Stimulated activated CD4-positive, alpha-beta T cell treated with anti-CD3 and anti-CD28 coated beads, Interleukin-1b, Interleukin-23, amount 100 ng/mL, for 24 hours (primary cell): ENCODE data around the gene AK9.
"Not testable (repeated sequence)": the region's sequence is repeated elsewhere in the genome, so short reads cannot be mapped to it uniquely, and the experiment has no call there.

Experiments used
- DNase-seq, 4 experiments: peaks; one replicate each; pipeline ENCODE4 v3.0.0-alpha.2; 2020; ENCODE audit warnings: low read depth in 4 of 4, low spot score in 1 of 4

Gene AK9

DNA sequence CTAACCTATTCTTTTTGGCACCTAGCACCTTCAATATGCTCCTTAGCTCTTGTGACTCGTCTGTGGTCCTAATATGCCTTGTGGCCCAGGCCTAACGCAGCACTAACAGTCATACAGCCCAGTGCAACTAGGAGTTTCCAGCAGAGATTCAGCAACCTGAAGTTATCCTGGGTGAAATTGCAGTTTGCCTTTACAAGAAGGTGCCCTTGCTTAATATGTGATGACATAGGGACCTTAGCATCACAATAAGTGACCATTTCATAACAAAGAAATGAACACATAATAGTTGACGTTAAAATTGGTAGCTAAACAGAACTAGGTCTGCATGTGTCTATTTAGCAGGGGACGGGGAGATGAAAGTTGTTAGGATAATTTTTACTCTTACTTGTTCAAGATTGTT is 10.2 kb upstream of the AK9 start:
- no peak for DNase-seq

DNA sequence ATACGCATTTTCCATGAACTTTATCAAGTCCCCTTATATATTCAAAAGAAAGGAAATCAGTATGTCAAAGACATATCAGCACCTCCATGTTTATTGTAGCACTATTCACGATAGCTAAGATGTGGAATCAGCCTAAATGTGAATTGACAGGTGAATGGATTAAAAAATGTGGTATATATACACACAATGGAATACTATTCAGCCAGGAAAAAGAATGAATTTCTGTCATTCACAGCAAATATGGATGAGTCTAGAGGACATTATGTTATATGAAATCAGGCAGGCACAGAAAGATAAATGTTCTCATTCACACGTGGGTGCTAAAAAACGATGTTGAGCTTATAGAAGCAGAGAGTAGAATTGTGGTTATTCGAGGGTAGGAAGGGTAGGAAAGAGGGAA is 5.4 kb upstream of the AK9 start:
- no peak for DNase-seq

- DNase-seq, result no peak
Measured at GRCh38 chr6:109695468-109695867, 4.5 kb upstream of the AK9 start.

DNA sequence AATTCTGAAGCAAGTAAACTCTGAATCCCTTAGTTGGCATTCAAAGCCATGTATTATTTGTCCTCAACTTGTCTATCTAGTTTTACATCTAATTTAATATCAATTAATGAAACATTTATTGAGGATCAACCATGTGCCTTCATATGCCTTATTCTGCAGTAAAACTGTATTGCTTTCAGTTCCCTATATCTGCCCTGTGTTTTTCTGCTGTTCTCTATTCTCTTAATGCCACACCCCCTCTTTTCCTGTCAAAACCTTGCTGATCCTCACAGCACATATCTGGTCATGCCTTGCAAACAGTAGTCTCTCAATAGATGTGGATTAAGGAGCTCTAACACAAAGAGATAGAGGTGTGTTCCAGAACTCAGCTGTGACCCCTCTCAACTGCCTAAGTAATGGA is 2.1 kb upstream of the AK9 start:
- no peak for DNase-seq

- peak; percentile 33 to 59 (median 44) for DNase-seq
Measured at GRCh38 chr6:109690373-109690736, 647 bp downstream of the AK9 start.

DNA sequence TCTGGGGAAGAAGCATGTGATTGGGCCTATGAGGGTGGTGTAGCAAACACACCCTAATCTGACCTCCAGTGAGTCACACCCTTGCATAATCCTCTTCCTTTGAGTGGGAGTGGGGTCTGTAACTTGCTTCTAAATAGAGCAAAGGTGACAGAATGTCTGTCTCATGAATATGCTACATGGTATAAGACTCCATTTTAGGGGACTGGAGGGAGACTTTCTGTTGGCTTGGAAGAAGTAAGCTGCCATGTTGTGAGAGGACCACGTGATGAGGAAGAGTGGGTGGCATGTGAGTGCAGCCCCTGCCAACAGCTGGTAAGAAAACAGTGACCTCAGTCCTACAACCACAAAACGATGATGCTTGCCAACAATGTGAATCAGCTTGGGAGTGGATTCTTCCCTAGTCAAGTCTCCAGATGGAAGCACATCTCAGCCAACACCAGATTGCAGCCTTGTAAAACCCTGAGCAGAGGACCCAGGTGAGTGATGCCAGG is 3.7 kb downstream of the AK9 start:
- no peak for DNase-seq

DNA sequence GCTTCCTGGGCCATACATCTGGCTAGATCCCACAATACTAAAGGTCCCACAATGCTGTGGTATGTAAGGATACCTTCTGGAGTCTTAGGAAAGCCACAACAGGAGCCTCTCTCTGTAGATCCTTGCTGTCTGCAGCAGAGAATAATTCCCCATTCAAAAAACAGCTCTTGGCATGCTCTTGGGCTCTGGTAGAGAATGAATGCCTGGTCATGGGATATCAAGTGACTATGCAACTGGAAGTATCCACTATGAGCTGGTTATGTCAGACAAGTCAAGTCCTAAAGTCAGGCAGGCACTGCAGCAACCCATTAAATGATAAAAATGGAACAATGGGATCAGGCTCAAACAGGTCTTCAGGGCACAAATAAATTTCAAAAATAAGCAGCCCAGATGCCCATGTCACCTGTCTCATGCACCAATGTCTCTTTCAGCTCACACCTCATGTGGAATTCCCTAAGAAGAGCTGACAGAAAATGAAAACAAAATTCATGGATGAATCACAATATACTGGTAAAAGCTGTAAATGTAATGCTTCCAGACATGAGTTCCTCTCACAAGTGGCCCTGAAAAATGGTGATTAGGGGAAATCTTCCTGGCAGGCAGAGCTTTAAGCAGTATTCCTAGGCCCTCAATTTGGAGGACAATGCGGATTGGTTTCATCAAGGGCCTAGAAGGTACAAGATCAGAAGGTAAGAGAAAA is 4.3 kb downstream of the AK9 start:
- DNase-seq, result no peak

DNA sequence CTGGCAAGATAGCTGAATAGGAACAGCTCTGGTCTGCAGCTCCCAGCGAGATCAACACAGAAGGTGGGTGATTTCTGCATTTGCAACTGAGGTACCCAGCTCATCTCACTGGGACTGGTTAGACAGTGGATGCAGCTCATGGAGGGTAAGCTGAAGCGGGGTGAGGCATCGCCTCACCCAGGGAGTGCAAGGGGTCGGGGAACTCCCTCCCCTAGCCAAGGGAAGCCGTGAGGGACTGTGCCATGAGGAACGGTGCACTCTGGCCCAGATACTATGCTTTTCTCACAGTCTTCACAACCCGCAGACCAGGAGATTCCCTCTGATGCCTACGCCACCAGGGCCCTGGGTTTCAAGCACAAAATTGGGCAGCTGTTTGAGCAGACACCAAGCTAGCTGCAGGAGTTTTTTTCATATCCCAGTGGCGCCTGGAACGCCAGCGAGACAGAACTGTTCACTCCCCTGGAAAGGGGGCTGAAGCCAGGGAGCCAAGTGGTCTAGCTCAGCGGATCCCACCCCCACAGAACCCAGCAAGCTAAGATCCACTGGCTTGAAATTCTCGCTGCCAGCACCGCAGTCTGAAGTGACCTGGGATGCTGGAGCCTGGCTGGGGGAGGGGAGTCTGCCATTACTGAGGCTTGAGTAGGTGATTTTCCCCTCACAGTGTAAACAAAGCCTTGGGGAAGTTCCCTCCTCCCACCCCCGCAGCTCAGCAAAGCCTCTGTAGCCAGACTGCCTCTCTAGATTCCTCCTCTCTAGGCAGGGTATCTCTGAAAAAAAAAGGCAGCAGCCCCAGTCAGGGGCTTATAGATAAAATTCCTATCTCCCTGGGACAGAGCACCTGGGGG is 12.1 kb downstream of the AK9 start:
- not testable (repeated sequence) for DNase-seq

GRCh38 chr6:109678240-109678639 is 12.8 kb downstream of the AK9 start:
- DNase-seq, result no peak

GRCh38 chr6:109676724-109677123 is 14.3 kb downstream of the AK9 start:
- no peak for DNase-seq

GRCh38 chr6:109672839-109673238 is 18.2 kb downstream of the AK9 start:
- DNase-seq, result no peak

- DNase-seq, result no peak
Measured at GRCh38 chr6:109672175-109672574, 18.8 kb downstream of the AK9 start.

- DNase-seq, result no peak
Measured at GRCh38 chr6:109671733-109672132, 19.3 kb downstream of the AK9 start.

DNA sequence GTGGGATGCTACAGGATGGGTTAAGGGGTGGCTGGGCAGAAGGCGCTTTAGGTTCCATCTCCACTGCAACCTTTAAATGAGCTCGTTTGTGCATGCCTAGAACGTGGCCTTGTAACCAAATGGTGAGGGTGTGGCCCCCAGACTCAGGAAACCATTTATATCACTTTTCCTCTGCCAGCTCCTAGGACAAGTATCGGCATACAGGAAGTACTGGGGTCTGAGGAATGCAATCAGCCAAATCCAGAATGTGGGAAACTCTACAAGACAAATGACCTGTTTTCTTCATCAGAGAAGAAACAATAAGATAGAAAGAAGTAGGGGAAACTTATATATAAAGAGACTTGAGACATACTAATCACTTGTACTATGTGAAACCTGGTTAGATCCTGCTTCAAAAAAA is 21.2 kb downstream of the AK9 start:
- DNase-seq, result no peak

DNA sequence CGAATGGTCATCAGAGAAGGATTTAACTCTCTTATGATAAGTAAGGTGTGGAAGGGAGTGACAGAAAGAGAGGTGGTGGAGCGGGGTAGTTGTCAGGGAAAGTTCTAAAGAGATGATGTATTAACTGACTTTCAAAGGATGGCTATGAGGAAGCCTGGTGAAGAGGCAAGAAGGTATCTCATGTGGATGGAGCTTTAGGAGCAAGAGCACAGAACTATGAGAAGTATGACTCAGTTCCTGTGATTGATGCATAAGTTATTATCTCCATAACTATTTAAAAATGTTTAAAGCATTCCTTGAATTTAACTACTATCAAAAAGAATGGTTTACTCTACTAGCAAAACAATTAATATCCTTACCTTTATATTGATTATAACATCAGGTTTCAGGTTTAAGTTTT is 28.8 kb downstream of the AK9 start:
- no peak for DNase-seq

DNA sequence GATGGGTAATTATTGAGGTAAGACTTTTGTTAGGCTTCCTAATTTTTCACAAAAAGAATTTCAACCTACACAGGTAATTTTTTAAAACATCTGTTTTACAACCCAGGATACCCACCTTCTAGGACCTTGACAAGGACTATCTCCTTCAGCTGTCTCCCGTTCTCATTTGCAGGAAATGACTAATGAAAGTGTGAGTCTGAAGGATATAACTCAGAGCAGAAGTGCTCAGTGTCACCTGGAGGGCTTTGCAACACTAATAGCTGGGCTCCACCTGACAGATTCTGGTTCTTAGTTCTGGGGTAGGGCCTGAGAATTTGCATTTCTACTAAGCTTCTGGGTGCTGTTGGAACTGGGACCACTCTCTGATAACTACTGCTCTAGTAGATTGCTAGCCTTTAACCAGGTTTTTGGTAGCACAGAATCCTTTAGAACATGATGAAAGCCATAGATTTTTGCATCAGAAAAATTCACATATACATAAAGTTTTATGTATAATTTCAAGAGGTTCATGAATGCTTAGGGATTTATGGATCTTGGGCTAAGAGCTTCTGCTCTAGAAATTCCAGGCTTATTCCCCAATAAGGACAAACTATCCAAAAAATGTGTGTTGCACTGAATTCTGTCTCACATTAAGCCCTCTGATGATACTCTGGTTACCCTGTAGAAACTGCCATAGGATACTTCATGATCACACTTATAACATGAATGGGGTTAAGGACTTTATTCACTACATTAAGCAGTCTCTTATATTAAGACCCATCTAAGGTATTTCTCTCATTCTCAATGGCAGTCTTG is 30.3 kb downstream of the AK9 start:
- DNase-seq, result no peak

- DNase-seq, result no peak
Measured at GRCh38 chr6:109655761-109656262, 35.2 kb downstream of the AK9 start.

DNA sequence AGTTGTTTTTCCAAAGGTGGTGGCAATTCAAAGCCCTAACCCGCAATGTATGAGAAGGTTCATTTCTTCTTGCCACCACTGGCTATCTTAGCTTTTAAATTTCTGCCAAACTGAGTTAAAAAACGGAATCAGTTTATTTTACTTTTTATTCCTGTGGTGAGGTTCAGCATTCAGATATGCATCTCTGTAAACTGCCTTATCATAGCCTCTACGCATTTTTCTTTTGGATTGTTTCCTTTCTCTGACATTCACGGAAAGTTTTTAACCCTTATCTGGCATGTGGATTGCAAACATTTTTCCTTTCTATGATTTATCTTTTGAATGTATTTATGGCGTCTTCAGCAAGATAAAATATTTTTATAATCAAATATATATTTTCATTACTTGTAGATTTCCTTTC is 37.7 kb downstream of the AK9 start:
- no peak for DNase-seq

- DNase-seq, result no peak
Measured at GRCh38 chr6:109644131-109644530, 46.9 kb downstream of the AK9 start.

DNA sequence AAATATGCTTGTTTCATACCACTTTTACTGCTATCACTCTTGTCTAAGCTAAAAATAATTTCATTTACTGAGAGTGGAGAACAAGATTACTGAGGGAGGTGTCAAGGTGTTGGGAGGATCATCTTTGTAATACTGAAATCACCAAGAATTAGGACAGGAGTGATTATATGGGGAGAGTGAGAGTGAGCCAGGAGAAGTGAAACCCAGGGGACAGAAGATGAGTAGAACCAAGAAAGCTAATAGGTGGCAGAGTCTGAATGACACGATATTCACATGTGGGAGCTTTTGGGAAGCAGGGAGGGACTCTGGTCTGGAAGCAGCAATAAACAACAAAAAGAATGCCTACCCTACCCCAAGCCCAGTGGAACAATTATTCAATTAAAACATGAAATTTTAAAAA is 58.6 kb downstream of the AK9 start:
- no peak for DNase-seq

DNA sequence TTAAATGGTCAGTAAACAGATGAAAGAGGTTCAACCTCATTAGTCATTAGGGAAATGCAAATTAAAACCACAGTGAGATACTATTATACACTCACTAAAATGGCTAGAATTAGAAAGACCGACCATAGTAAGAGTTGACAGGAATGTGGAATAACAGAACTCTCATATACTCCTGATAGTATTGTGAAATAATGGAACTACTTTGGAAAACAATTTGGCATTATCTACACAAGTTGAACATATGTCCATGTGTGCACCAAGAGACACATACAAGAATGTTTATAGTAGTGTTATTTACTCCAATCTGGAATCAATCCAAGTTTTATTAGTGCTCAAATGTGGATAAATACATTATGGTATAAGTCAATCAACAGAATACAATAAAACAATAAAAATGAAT is 59.6 kb downstream of the AK9 start:
- no peak for DNase-seq
